WI38 (cell line): ENCODE data around the gene PNKP.

Source experiments
- H3K4me3 ChIP-seq: 2 replicates; pipeline ENCODE4 v1.5.1; 2011; ENCODE audit warnings: low read depth, mild to moderate bottlenecking, control low read depth, low read length
- CTCF ChIP-seq: IDR thresholded peaks from 2 replicates; pipeline ENCODE4 v1.5.1; 2012; ENCODE audit warnings: low read depth, mild to moderate bottlenecking, control low read depth, low read length

The PNKP gene

GRCh38 chr19:49820125-49820524 is 47.3 kb downstream of the PNKP start:
- TF ChIP-seq CTCF: no peak
- H3K4me3 ChIP-seq: no peak overlapping the region

DNA sequence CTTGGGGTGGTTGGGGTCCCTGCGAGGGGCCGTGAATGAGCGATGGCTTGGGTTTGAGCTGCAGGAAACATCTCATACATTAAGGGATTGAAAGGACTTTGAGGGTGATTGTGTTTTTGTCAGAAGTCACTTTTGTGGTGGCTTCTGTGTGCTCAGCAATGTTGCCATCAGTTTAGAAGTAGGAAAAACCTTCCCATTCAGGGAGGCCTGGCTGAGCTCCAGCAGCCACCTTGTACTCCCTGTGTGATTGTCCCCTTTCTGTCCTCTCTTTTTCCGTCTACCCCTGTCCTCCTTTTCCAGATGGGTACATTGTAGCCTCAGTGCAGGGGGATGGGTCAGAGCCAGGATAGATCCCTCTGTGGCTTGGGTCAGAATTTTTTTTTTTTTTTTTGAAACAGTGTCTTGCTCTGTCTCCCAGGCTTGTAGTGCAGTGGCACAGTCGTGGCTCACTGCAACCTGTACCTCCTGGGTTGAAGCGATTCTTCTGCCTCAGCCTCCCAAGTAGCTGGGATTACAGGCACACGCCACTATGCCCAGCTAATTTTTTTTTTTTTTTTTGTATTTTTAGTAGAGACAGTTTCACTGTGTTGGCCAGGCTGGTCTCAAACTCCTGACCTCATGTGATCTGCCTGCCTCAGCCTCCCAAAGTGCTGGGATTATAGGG is 47.8 kb downstream of the PNKP start:
- peak overlapping the region; percentile 81 for H3K4me3 ChIP-seq

DNA sequence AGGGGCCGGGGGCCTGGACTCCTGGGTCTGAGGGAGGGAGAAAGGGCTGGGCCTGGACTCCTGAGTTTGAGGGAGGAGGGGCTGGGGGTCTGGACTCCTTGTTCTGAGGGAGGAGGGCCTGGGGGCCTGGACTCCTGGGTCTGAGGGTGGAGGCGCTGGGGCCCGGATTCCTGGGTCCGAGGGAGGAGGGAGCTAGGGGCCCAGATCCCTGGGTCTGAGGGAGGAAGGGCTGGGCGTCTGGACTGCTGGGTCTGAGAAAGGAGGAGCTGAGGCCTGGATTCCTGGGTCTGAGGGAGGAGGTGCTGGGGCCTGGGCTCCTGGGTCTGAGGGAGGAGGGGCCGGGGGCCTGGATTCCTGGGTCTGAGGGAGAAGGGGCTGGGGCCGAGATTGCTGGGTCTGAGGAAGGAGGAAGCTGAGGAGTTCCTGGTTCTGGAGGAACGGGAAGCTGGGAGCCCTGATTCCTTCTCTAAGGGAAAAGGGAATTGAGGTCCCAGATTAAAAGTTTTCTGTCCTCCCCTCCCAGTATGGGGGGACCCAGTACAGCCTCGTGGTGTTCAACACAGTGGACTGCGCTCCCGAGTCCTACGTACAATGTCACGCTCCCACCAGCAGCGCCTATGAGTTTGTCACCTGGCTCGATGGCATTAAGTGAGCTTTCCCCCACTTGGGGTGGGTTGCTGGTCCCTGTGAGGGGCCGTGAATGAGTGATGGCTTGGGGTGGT is 48.6 kb downstream of the PNKP start:
- TF ChIP-seq CTCF: no peak
- H3K4me3 ChIP-seq: peak overlapping the region; percentile 81

DNA sequence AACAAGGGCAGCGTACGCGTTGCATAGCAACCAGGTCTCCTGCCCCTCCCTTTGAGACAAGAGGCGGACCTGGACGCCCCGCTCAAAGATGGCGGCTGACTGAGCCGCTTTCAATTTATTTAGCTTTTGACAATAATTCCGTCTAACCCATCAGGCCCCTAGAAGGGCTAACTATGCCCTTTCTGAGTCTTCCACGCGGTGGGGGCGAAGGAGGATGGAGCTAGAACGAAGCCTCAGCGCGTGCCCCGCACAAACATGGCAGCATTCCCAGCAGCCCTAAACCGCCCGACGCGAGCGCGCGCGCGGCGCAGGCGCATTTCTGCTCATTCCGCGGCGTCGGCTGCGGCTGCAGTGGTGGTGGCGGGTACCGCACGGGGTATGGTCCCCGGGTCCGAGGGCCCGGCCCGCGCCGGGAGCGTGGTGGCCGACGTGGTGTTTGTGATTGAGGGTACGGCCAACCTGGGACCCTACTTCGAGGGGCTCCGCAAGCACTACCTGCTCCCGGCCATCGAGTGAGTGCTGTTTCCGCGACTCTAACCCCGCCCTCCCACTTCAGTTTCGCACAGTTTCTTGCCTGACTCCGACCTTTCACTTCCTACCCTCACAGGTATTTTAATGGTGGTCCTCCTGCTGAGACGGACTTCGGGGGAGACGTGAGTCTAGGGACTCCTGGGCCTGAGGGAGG is 49.3 kb downstream of the PNKP start, which contains the start of gene MED25:
Gene MED25 (plus strand): TSS at position 326 of the 685 bp plus-strand sequence. CDS start 53 bp downstream, at position 379.
- 0 out of 2 replicates have a peak, but pooled peaks have one; percentile 3 for TF ChIP-seq CTCF
- H3K4me3 ChIP-seq: peak within 1 kb of the TSS; percentile 81

- TF ChIP-seq CTCF: no peak
- H3K4me3 ChIP-seq: peak overlapping the region; percentile 81
These were observed 50.8 kb downstream of the PNKP start for GRCh38 chr19:49816590-49816989.

DNA sequence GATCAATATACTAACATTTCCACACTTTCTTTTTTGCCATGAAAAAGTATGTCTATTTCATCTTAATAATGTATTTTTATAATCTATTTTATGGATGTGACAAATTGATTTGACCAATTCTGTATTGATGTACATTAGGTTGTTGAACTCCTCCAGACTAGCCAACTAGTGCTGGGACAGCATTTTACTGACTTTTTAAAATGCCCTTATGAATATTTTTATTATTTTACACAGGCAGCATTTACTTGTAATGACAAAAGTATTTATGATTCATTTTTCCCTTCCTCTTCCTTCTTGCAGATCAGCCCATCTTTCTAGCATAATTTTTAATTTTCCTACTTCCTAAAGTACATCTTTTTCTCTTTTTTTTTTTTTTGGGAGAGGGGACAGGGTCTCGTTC is 53.4 kb downstream of the PNKP start:
- TF ChIP-seq CTCF: no peak
- no peak overlapping the region; the same call in 1 of the 2 replicates for H3K4me3 ChIP-seq

- peak within 1 kb of the TSS; percentile 60 for H3K4me3 ChIP-seq
- TF ChIP-seq CTCF: no peak
These were observed 54.1 kb downstream of the PNKP start, which contains the start of gene FUZ for GRCh38 chr19:49812997-49813861. Gene FUZ, minus strand, starts transcription at chr19:49813292. Its CDS starts 186 bp downstream, at chr19:49813106.
